NCI-H2196 treated with DMSO at 0.1 percent for 48 hours (cell line): ENCODE data around the gene STING1.
"Not testable (repeated sequence)": the region's sequence is repeated elsewhere in the genome, so short reads cannot be mapped to it uniquely, and the experiment has no call there.

Experiments
- DNase-seq: peaks from one replicate; lab custom pipeline; 2025; ENCODE audit not compliant: unreplicated experiment; lab: John Stamatoyannopoulos, UW

The STING1 gene

GRCh38 chr5:139482050-139482889 is at the start of gene STING1:
TSS of gene STING1 (minus strand) at chr5:139482758. CDS start at chr5:139481704, 1,054 bp downstream.
- DNase-seq: peak; percentile 88

GRCh38 chr5:139531772-139532169 is 49.2 kb upstream of the STING1 start:
- DNase-seq: no peak

- not testable (repeated sequence) for DNase-seq
Observed at GRCh38 chr5:139530079-139530478, 47.5 kb upstream of the STING1 start.

- not testable (repeated sequence) for DNase-seq
Observed at GRCh38 chr5:139528695-139529094, 46.1 kb upstream of the STING1 start.

- DNase-seq: not testable (repeated sequence)
Observed at GRCh38 chr5:139527896-139528467, 45.4 kb upstream of the STING1 start.

- DNase-seq: not testable (repeated sequence)
Observed at GRCh38 chr5:139527090-139527470, 44.5 kb upstream of the STING1 start.

- DNase-seq: not testable (repeated sequence)
Observed at GRCh38 chr5:139526309-139527089, 43.9 kb upstream of the STING1 start.

- DNase-seq: not testable (repeated sequence)
Observed at GRCh38 chr5:139525586-139526308, 43.2 kb upstream of the STING1 start.

GRCh38 chr5:139524940-139525585 is 42.5 kb upstream of the STING1 start:
- no peak for DNase-seq

- no peak for DNase-seq
Observed at GRCh38 chr5:139524446-139524845, 41.9 kb upstream of the STING1 start.

- DNase-seq: no peak
Observed at GRCh38 chr5:139523635-139524445, 41.3 kb upstream of the STING1 start.

GRCh38 chr5:139517683-139518564 is 35.4 kb upstream of the STING1 start:
- peak; percentile 76 for DNase-seq

- no peak for DNase-seq
Observed at GRCh38 chr5:139514486-139514856, 31.9 kb upstream of the STING1 start.

- DNase-seq: no peak
Observed at GRCh38 chr5:139513852-139514485, 31.4 kb upstream of the STING1 start.

GRCh38 chr5:139513434-139513833 is 30.9 kb upstream of the STING1 start:
- DNase-seq: peak; percentile 65

- DNase-seq: no peak
Observed at GRCh38 chr5:139512786-139513390, 30.3 kb upstream of the STING1 start.

GRCh38 chr5:139504722-139505121 is 22.2 kb upstream of the STING1 start:
- not testable (repeated sequence) for DNase-seq

- not testable (repeated sequence) for DNase-seq
Observed at GRCh38 chr5:139503879-139504278, 21.3 kb upstream of the STING1 start.
